ENCODE measurements around the gene C16orf54. TPM values are rescaled to one million over a fixed set of nuclear protein-coding genes. Genes with fewer than 3 reads are reported as not detected.
"Not testable (repeated sequence)": the region's sequence is repeated elsewhere in the genome, so short reads cannot be mapped to it uniquely, and the experiment has no call there.

C16orf54 gene
- polyA plus RNA-seq, 1 donor from 2014 or later, result 50.6 TPM

DNA sequence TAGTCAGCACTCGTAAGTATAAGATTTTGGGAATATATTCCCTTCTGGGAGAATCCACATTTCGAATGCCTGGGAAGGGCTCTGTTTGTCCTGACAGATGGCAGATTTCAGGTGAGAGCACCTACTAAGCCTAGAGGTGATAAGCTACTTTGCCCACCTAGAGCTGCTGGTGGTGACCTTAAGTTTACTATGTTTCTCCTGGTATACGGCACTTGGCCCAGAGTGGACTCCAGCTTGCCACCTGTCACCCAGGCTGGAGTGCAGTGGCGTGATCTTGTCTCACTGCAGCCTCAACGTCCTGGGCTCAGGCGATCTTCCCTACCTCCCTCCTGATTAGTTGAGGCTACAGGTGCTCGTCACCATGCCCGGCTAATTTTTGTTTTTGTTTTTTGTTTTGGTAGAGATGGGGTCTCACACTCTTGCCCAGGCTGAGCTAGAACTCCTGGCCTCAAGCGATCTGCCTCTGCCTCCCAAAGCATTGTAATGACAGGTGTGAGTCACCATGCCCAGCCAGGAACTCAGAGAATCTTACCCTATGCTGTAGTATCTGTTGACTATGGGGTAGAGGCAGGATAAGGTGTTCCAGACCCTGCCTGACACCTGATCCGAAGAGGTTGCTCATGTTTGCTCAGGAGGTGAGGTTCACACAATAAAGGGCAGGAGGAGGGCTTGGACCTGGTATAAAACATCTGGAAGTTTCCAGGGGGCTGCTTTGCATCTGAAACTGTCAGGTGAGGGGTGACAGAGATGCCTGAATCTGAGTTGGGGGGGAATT lies 32.0 kb upstream of the C16orf54 start, which contains the start of gene ZG16:
ZG16 (plus strand) TSS at position 681 of the 775 bp plus-strand sequence. CDS start 1,011 bp downstream, outside the sequence.
- Mint-ChIP-seq H3K9me3 (no peaks in the 10 kb centered on the region), H3K4me3 (no peak within 1 kb of the TSS), H3K4me1 (peaks cover 0 to 2% (median 2%) of the 10 kb centered on the region in 3 donors), H3K36me3 (peaks cover 4% of the 10 kb centered on the region), H3K27ac (no peak within 1 kb of the TSS), H3K27me3 (peaks cover 5% of the 10 kb centered on the region)

DNA sequence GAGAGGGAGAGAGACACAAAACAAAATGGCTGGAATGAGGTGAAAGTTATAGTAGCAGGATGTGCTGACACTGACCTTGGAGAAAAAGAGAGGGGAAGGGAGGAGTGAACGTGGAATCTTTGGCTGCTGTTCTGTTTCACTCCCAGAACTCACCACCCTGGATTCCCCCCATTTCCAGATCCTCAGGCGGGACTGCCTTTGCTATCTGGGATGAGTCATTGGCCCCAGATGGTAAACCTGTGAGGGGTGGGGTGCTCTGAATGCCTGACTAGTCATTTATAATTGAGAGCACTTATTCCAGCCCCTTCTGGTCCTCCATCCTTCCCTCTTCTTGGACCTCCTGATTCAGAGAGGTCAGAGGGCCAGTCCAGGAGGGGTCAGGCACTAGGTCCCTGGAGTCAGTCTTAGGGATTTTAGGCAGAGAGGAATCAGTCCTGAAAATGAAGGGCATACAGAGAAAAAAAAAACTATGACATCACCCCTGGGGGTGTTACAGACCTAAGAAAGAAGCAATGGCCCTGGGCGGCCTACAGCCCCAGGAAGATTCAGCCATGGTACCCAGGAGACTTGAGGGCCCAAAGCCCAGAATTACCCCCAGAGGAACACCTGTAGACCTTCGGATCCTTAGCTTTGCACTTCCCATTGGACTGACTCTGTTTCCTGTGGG lies 30.1 kb upstream of the C16orf54 start:
- Mint-ChIP-seq H3K9me3 (no peaks in the 10 kb centered on the region), H3K4me3 (no peak overlapping the region), H3K4me1 (peaks cover 0 to 4% (median under 1%) of the 10 kb centered on the region in 3 donors), H3K36me3 (peaks cover 3% of the 10 kb centered on the region), H3K27ac (no peak overlapping the region), H3K27me3 (peaks cover 5% of the 10 kb centered on the region)

DNA sequence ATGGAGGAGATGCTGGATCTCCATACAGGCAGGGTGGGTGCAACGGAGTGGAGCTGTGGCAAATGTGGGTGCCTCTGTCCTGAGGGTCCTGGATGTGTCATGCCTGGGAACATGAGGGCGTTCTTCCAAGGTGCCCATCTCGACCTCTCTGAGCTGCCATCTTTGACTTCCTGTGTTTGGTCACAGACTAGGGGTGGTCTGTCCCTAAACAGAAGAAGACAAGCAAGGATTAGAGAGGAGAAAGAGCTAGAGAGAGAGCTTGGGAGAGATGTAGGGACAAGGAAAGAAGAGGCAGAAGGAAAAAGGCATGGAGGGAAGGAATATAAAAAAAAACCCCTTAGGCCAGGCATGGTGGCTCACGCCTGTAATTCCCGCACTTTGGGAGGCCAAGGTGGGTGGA lies 28.9 kb upstream of the C16orf54 start:
- Mint-ChIP-seq H3K4me3 (no peak overlapping the region), H3K27ac (no peak overlapping the region), H3K4me1 (peaks cover 0 to 4% (median 1%) of the 10 kb centered on the region in 3 donors), H3K9me3 (no peaks in the 10 kb centered on the region), H3K27me3 (peaks cover 3% of the 10 kb centered on the region), H3K36me3 (peaks cover 3% of the 10 kb centered on the region)

DNA sequence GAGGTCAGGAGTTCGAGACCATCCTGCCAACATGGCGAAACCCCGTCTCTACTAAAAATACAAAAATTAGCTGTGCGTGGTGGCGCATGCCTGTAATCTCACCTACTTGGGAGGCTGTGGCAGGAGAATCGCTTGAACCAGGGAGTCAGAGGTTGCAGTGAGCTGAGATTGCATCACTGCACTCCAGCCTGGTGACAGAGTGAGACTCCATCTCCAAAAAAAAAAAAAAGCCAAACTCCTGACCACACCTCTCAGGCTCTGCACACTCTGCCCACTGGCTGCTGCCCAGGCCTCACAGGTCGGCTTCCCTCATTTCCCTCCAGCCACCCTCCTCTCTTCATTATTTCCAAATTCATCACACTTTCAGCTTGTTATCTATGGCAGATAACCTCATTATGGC lies 26.5 kb upstream of the C16orf54 start:
- H3K4me1 Mint-ChIP-seq, H3K36me3 Mint-ChIP-seq, H3K4me3 Mint-ChIP-seq, H3K27ac Mint-ChIP-seq, H3K27me3 Mint-ChIP-seq, H3K9me3 Mint-ChIP-seq: not testable (repeated sequence)

DNA sequence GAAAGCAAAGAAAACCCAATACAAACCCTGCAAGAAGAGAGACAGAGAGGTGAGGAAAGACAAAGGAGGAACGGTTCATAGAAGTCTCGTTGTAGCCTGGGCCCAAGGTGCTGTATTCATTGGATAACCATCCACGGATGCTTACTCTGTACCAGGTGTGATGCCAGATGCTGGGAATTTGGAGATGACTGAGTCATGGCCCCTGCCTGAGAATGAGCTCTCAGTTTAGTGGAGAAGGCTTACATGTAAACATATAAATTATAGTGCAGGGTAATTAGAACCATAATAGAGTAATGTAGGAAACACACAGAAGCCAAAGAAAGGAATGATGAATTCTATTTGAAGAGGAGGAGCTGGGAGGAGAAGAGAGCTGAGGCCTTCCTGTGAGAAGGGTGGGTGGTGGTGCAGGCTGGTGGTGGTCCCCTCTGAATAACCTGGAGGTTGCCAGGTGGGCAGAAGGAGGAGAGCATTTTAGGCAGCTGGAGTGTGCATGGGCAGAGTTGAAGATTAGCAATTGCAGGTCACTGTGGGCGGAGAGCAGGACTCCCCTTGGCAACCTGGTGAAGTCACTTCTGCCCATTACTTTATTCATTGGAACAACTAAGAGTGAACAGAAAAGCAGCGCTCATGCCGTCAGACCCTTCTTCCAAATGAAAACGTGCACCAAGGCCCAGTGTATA lies 24.6 kb upstream of the C16orf54 start:
- H3K27ac Mint-ChIP-seq, result no peak overlapping the region
- H3K36me3 Mint-ChIP-seq, result no peaks in the 10 kb centered on the region
- no peaks in the 10 kb centered on the region for H3K27me3 Mint-ChIP-seq
- H3K4me1 Mint-ChIP-seq, result peaks cover 0 to 7% (median 3%) of the 10 kb centered on the region in 3 donors
- H3K4me3 Mint-ChIP-seq, result no peak overlapping the region
- H3K9me3 Mint-ChIP-seq, result no peaks in the 10 kb centered on the region

DNA sequence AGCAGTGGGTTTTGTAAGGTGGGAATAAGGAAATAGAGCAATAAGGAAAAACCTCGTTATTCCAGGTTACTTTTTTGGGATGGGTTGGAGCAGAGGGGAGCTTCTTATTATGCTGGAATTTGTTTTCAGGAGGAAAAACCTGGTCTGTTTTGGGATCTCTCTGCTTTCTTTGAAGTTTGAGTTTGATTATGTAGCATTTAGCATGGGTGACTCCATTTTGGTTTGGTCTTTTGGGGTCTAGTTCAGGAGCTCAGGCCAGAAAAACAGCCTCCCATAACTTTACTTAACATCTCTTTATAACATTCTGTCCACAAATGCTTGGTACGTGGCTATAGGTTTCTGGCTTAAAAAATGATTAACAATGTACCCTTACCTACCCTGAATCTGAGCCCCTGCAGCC lies 23.7 kb upstream of the C16orf54 start:
- peaks cover 0 to 8% (median 3%) of the 10 kb centered on the region in 3 donors for H3K4me1 Mint-ChIP-seq
- no peaks in the 10 kb centered on the region for H3K27me3 Mint-ChIP-seq
- no peak overlapping the region for H3K4me3 Mint-ChIP-seq
- no peak overlapping the region for H3K27ac Mint-ChIP-seq
- H3K9me3 Mint-ChIP-seq, result no peaks in the 10 kb centered on the region
- no peaks in the 10 kb centered on the region for H3K36me3 Mint-ChIP-seq

DNA sequence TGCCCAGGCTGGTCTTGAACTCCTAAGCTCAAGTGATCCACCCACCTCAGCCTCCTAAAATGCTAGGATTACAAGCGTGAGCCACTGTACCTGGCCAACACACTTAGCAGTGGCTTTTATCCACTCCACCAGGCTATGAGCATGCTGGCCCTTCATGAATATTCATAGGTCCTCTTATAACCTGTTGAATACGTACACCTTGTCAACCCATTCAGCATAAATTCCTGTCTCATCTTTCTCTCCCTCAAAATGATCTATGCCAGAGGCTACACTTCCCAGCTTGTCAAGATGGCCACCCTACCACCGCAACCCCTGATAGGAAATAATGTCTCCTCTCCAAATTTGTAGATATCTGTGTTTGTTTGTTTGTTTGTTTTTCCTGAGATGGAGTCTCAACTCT lies 21.3 kb upstream of the C16orf54 start:
- no peaks in the 10 kb centered on the region for H3K36me3 Mint-ChIP-seq
- H3K4me1 Mint-ChIP-seq, result peaks cover 5 to 9% (median 8%) of the 10 kb centered on the region in 3 donors
- no peak overlapping the region for H3K4me3 Mint-ChIP-seq
- no peak overlapping the region for H3K27ac Mint-ChIP-seq
- H3K27me3 Mint-ChIP-seq, result no peaks in the 10 kb centered on the region
- no peaks in the 10 kb centered on the region for H3K9me3 Mint-ChIP-seq

DNA sequence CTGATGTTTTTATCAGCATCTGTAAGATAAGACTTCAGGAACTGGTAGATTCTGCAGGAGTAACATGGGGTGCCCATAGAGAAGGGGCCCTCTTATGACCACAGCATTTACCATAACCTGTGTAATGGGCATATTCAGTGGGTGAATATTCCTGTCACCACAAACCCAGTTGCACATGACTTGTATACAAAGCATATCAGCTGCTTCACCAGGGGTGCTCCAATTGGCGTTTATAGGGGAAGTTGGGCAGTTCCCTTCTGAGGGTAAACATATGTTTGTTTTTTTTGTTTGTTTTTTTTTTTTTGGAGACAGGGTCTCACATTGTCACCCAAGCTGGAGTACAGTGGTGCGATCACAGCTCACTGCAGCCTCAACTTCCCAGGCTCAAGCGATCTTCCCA lies 20.8 kb upstream of the C16orf54 start:
- H3K27me3 Mint-ChIP-seq, result no peaks in the 10 kb centered on the region
- H3K4me3 Mint-ChIP-seq, result no peak overlapping the region
- no peak overlapping the region for H3K27ac Mint-ChIP-seq
- peaks cover 5 to 11% (median 8%) of the 10 kb centered on the region in 3 donors for H3K4me1 Mint-ChIP-seq
- H3K36me3 Mint-ChIP-seq, result no peaks in the 10 kb centered on the region
- no peaks in the 10 kb centered on the region for H3K9me3 Mint-ChIP-seq

DNA sequence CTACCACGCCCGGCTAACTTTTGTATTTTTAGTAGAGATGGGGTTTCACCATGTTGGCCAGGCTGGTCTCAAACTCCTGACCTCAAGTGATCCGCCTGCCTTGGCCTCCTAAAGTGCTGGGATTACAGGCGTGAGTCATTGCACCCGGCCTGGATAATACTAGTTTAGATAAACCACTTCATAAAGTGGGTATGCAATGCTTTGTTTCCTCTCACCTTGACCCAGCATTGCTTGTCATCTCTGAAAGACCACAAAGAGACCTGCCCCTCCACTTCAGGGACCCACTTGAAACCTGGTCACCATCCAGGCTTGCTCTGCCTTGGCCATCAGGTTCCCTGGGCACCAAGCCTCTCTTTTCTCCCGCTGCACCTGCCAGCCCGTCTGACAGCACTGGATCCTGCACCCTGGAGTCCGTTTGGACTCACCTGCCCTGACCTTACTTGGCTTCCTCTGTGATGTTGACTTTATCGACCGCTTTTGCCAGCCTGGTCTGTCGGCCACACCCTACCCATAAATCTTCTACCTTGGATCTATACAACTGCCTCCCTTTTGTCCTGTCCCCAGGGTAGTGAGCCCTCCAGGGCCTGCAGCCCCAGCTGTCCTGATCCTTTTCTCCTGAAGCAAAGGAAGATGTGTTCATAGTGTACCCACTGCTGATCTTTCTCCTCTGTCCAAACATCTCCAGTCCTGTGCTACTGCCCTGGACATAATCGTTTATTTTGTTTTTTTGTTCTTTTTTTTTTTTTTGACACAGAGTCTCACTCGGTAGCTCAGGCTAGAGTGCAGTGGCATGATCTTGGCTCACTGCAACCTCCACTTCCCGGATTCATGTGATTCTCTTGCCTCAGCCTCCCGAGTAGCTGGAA lies 19.6 kb upstream of the C16orf54 start:
- Mint-ChIP-seq H3K4me1 (peaks cover 8 to 11% (median 11%) of the 10 kb centered on the region in 3 donors), H3K27ac (no peak overlapping the region), H3K9me3 (no peaks in the 10 kb centered on the region), H3K36me3 (no peaks in the 10 kb centered on the region), H3K27me3 (no peaks in the 10 kb centered on the region), H3K4me3 (peak overlapping the region in 1 of 4 donors; percentile 2)

DNA sequence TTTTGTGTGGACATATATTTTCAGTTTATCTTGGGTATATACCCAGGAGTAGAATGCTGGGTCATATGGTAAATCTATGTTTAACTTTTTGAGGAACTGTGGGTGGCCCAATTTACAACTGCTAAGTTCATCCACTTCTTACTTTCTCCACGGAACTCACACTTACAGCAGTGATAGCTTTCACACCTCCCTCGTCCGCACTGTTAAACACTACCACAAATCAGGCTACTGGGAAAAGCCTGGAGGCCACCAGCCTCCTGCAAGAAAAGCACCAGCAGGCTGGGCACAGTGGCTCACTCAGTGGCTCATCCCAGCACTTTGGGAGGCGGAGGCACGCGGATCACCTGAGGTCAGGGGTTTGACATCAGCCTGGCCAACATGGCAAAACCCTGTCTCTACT lies 17.5 kb upstream of the C16orf54 start:
- no peaks in the 10 kb centered on the region for H3K9me3 Mint-ChIP-seq
- no peaks in the 10 kb centered on the region for H3K36me3 Mint-ChIP-seq
- peak overlapping the region in 1 of 3 donors; percentile 35 for H3K27ac Mint-ChIP-seq
- peaks cover 9 to 12% (median 11%) of the 10 kb centered on the region in 3 donors for H3K4me1 Mint-ChIP-seq
- H3K27me3 Mint-ChIP-seq, result no peaks in the 10 kb centered on the region
- peak overlapping the region in 1 of 4 donors; percentile 43 for H3K4me3 Mint-ChIP-seq

DNA sequence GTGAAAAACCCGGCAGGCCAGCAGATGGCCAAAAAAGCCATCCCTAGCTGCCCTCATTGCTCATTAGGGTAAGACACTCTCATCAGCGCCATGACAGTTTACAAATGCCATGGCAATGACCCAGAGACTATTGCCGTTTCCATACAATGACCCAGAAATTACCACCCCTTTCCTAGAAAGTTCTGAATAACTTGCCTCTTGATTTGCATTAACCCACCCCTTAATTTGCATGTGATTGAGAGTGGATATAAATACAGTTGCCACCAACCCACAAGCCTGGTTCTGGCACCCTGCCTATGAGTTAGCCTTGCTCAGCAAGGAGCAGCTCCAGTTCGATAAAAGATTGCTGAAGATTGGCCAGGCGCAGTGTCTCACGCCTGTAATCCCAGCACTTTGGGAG lies 16.1 kb upstream of the C16orf54 start:
- Mint-ChIP-seq H3K36me3 (no peaks in the 10 kb centered on the region), H3K4me3 (no peak overlapping the region), H3K4me1 (peaks cover 11 to 14% (median 12%) of the 10 kb centered on the region in 3 donors), H3K27me3 (no peaks in the 10 kb centered on the region), H3K9me3 (no peaks in the 10 kb centered on the region), H3K27ac (no peak overlapping the region)

DNA sequence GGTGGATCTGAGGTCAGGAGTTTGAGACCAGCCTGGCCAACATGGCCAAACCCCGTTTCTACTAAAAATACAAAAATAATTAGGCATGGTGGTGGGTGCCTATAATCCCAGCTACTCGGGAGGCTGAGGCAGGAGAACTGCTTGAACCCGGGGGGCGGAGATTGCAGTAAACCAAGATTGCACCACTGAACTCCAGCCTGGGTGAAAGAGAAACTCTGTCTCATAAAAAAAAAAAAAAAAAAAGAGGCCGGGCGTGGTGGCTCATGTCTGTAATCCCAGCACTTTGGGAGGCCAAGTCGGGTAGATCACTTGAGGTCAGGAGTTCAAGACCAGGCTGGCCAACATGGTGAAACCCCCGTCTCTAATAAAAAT lies 15.5 kb upstream of the C16orf54 start:
- H3K36me3 Mint-ChIP-seq, H3K9me3 Mint-ChIP-seq, H3K27me3 Mint-ChIP-seq, H3K4me3 Mint-ChIP-seq, H3K27ac Mint-ChIP-seq: not testable (repeated sequence)
- peaks cover 15 to 16% (median 16%) of the 10 kb centered on the region in 3 donors for H3K4me1 Mint-ChIP-seq

DNA sequence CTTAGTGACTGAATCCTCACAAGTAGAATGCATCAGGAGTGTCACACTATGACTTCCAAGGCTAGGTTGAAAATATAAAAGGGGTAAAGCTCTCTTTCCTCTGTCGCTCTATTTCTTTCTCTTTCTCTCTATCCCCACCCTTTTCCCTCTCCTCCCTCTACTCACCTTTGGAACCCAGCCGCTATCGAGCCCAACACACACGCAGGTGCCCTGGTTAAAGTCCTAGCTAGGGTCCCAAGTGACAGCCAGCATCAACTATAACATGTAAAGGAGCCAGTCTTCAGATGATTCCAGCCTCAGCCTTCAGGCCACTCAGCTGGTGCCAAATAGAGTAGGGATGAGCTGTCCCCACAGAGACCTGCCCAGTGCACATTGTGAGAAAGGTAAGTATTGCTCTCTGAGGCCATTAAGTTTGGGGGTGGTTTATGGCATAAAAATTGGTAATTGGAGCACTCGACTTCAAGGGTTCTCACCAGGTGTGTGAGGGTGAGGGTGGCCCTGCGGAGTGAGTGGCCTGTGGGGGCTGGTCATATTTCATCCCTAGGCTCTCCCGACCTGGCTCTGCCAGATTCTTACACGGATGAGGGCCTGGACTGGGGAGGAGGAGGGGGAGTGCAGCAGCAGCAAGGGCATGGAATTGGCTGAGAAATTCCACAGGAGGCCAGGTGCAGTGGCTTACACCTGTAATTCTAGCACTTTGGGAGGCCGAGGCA lies 14.9 kb upstream of the C16orf54 start:
- H3K27ac Mint-ChIP-seq, result peak overlapping the region in 1 of 3 donors; percentile 78
- peak overlapping the region in 1 of 4 donors; percentile 33 for H3K4me3 Mint-ChIP-seq
- no peaks in the 10 kb centered on the region for H3K27me3 Mint-ChIP-seq
- H3K9me3 Mint-ChIP-seq, result no peaks in the 10 kb centered on the region
- H3K36me3 Mint-ChIP-seq, result no peaks in the 10 kb centered on the region
- peaks cover 15 to 16% (median 16%) of the 10 kb centered on the region in 3 donors for H3K4me1 Mint-ChIP-seq

DNA sequence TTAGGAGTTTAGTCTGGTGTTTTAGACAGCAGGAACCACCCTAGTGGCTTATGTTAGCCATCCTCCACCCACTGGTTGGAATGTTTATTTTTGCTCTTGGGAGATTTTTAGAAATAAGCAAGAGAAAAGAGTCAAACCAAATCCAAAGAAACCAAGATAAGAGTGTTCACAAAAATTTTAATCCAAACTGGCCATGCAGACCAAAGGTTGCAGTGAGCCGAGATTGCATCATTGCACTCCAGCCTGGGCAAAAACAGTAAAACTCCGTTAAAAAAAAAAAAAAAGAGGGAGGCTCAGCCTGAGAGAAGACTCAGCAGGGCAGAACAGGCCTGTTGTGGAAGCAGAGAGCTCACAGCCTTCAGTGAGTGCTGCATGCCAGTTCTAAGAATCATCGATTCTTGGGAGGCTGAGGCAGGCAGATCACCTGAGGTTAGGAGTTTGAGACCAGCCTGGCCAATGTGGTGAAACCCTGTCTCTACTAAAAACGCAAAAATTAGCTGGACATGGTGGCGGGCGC lies 12.2 kb upstream of the C16orf54 start:
- no peaks in the 10 kb centered on the region for H3K36me3 Mint-ChIP-seq
- peak overlapping the region in 1 of 3 donors; percentile 16 for H3K27ac Mint-ChIP-seq
- no peaks in the 10 kb centered on the region for H3K9me3 Mint-ChIP-seq
- H3K4me3 Mint-ChIP-seq, result peak overlapping the region in 1 of 4 donors; percentile 34
- H3K4me1 Mint-ChIP-seq, result peaks cover 18 to 23% (median 19%) of the 10 kb centered on the region in 3 donors
- H3K27me3 Mint-ChIP-seq, result no peaks in the 10 kb centered on the region

All from IgD-negative memory B cell (primary cell).